HCT116 (cell line): ENCODE data around the gene GAB2. TPM values are rescaled to one million over a fixed set of nuclear protein-coding genes. Genes with fewer than 3 reads are reported as not detected.

Experiments used
- ATAC-seq: fragments of 200-7000 bp; cut with Tn5 transposase; 2 replicates; pipeline ENCODE4 v1.9.1; 2020; ENCODE audit warnings: mild to moderate bottlenecking, moderate library complexity
- BruUV-seq: library from RNA; stranded (reverse); fragments of 400-500 nt; replicated peaks from 2 replicates; lab custom pipeline; 2021; lab: Mats Ljungman, UMichigan
- CTCF ChIA-PET: fragments of 300-600 bp; sonication (Branson Sonifier 250); formaldehyde crosslinking; loops from one replicate; lab custom pipeline; 2021; ENCODE audit warnings: antibody characterized with exemption; lab: Charles Lee
- POLR2A ChIA-PET: fragments of 300-600, 350-600 bp; sonication (Branson Sonifier 250); formaldehyde crosslinking; loops from one replicate; lab custom pipeline; 2021; ENCODE audit warnings: antibody characterized with exemption; lab: Charles Lee
- RAD21 ChIA-PET, 2 experiments: fragments of 300-600 bp; sonication (Branson Sonifier 250); formaldehyde crosslinking; loops; one replicate each; lab custom pipeline; 2023; ENCODE audit warnings: low total read pairs in 2 of 2; ENCODE audit not compliant: uncharacterized antibody in 2 of 2, unreplicated experiment in 2 of 2, low non-redundant PET in 1 of 2; lab: Charles Lee
- DNase-seq: peaks from one replicate; pipeline ENCODE4 v3.0.0-alpha.2; 2010; ENCODE audit warnings: low read depth, low spot score
- H2AFZ ChIP-seq: fragments of 200-600 bp; shearing (Covaris generic), sonication (generic); 2 replicates; pipeline ENCODE4 v1.6.1; 2017; ENCODE audit warnings: low read depth, mixed run types, mixed read lengths, antibody characterized with exemption, low read length; ENCODE audit not compliant: poor library complexity, severe bottlenecking
- H3K27ac ChIP-seq: 2 replicates; pipeline ENCODE4 v1.5.1; 2012; ENCODE audit warnings: low read depth, low read length
- H3K27me3 ChIP-seq: fragments of 200-600 bp; sonication (generic); 2 replicates; pipeline ENCODE4 v1.6.1; 2016; ENCODE audit warnings: mixed run types, low read length, mixed read lengths; ENCODE audit not compliant: insufficient read depth
- H3K36me3 ChIP-seq, 2 experiments: fragments of 200-500 bp in 1 of 2; fragments of 200-600 bp in 1 of 2; sonication (Bioruptor generic) in 1 of 2; sonication (generic) in 1 of 2; 2 replicates each; pipeline versions ENCODE4 v1.5.1 to v1.6.1; 2014 to 2016; ENCODE audit warnings: low read length in 2 of 2, inconsistent platforms in 1 of 2, mixed read lengths in 1 of 2, mixed run types in 1 of 2; ENCODE audit not compliant: insufficient read depth in 2 of 2, control insufficient read depth in 1 of 2
- H3K4me1 ChIP-seq, 2 experiments: fragments of 200-600 bp in 1 of 2; sonication (generic) in 1 of 2; 2 replicates each; pipeline versions ENCODE4 v1.5.1 to v1.6.1; 2012 to 2017; ENCODE audit warnings: low read length in 2 of 2, inconsistent platforms in 1 of 2, mild to moderate bottlenecking in 1 of 2, mixed read lengths in 1 of 2, mixed run types in 1 of 2, moderate library complexity in 1 of 2; ENCODE audit not compliant: insufficient read depth in 2 of 2, control insufficient read depth in 1 of 2
- H3K4me2 ChIP-seq: fragments of 200-600 bp; sonication (generic); 2 replicates; pipeline ENCODE4 v1.6.1; 2017; ENCODE audit warnings: mixed run types, low read length, mixed read lengths
- H3K4me3 ChIP-seq, 2 experiments: fragments of 200-600 bp in 1 of 2; sonication (generic) in 1 of 2; replicated peaks in 1 of 2; 2 replicates each; pipeline ENCODE4 v1.5.1; 2011 to 2016; ENCODE audit warnings: low read length in 2 of 2, control low read depth in 1 of 2, low read depth in 1 of 2, mild to moderate bottlenecking in 1 of 2, mixed read lengths in 1 of 2, mixed run types in 1 of 2
- H3K79me2 ChIP-seq: fragments of 200-600 bp; sonication (generic); 2 replicates; pipeline ENCODE4 v1.6.1; 2017; ENCODE audit warnings: mild to moderate bottlenecking, mixed run types, low read length, moderate library complexity, mixed read lengths; ENCODE audit not compliant: insufficient read depth
- H3K9ac ChIP-seq: fragments of 200-600 bp; sonication (generic); 2 replicates; pipeline ENCODE4 v1.6.1; 2016; ENCODE audit warnings: low read length, mixed read lengths
- H3K9me2 ChIP-seq: fragments of 200-600 bp; sonication (generic), shearing (Covaris generic); 2 replicates; pipeline ENCODE4 v1.6.1; 2017; ENCODE audit warnings: mixed run types, mild to moderate bottlenecking, moderate library complexity; ENCODE audit not compliant: insufficient read depth
- H3K9me3 ChIP-seq, 2 experiments: fragments of 200-500 bp in 1 of 2; fragments of 200-600 bp in 1 of 2; sonication (Bioruptor generic) in 1 of 2; sonication (generic) in 1 of 2; 2 replicates each; pipeline ENCODE4 v1.6.1; 2014 to 2017; ENCODE audit warnings: low read length in 2 of 2, mixed read lengths in 2 of 2, inconsistent platforms in 1 of 2, low read depth in 1 of 2, mild to moderate bottlenecking in 1 of 2, mixed run types in 1 of 2, moderate library complexity in 1 of 2; ENCODE audit not compliant: control insufficient read depth in 1 of 2, insufficient read depth in 1 of 2
- H4K20me1 ChIP-seq: fragments of 200-600 bp; sonication (generic), shearing (Covaris generic); 2 replicates; pipeline ENCODE4 v1.6.1; 2017; ENCODE audit warnings: mixed run types, mild to moderate bottlenecking, moderate library complexity; ENCODE audit not compliant: insufficient read depth
- CBX3 ChIP-seq: IDR thresholded peaks from 2 replicates; pipeline ENCODE4 v1.6.1; 2012; ENCODE audit warnings: low read depth
- CEBPB ChIP-seq: IDR thresholded peaks from 2 replicates; pipeline ENCODE4 v1.6.1; 2012; ENCODE audit warnings: low read depth
- EGR1 ChIP-seq: IDR thresholded peaks from 2 replicates; pipeline ENCODE4 v1.6.1; 2012; ENCODE audit warnings: low read depth
- EZH2 ChIP-seq: fragments of 200-600 bp; sonication (generic); IDR thresholded peaks from 2 replicates; pipeline ENCODE4 v1.6.1; 2017; ENCODE audit warnings: antibody characterized with exemption, mixed run types
- EZH2phosphoT487 ChIP-seq: fragments of 200-600 bp; IDR thresholded peaks from 2 replicates; pipeline ENCODE4 v1.6.1; 2018; ENCODE audit warnings: antibody characterized with exemption, borderline replicate concordance
- FOSL1 ChIP-seq: IDR thresholded peaks from 2 replicates; pipeline ENCODE4 v1.6.1; 2012; ENCODE audit warnings: low read depth
- JUND ChIP-seq: IDR thresholded peaks from 2 replicates; pipeline ENCODE4 v1.6.1; 2012
- POLR2A ChIP-seq: IDR thresholded peaks from 2 replicates; pipeline ENCODE4 v1.7.0; 2011; ENCODE audit warnings: borderline replicate concordance; ENCODE audit not compliant: insufficient read depth, insufficient read length; ENCODE audit errors: extremely low read depth
- POLR2AphosphoS5 ChIP-seq: IDR thresholded peaks from 2 replicates; pipeline ENCODE4 v1.6.1; 2011; ENCODE audit warnings: mild to moderate bottlenecking, low read depth, low read length, moderate library complexity
- RAD21 ChIP-seq: IDR thresholded peaks from 2 replicates; pipeline ENCODE4 v1.6.1; 2012; ENCODE audit warnings: low read depth, mild to moderate bottlenecking
- SIN3A ChIP-seq: IDR thresholded peaks from 2 replicates; pipeline ENCODE4 v1.6.1; 2012; ENCODE audit warnings: low read depth
- SP1 ChIP-seq: IDR thresholded peaks from 2 replicates; pipeline ENCODE4 v1.6.1; 2012; ENCODE audit warnings: low read depth
- TCF7L2 ChIP-seq: IDR thresholded peaks from 2 replicates; pipeline ENCODE4 v1.7.0; 2011; ENCODE audit warnings: borderline replicate concordance, inconsistent platforms; ENCODE audit not compliant: insufficient read depth, insufficient read length; ENCODE audit errors: extremely low read depth
- YY1 ChIP-seq: IDR thresholded peaks from 2 replicates; pipeline ENCODE4 v1.6.1; 2011; ENCODE audit warnings: low read length, low read depth, moderate library complexity, mild to moderate bottlenecking; ENCODE audit not compliant: insufficient replicate concordance; ENCODE audit errors: extremely low read depth
- ZNF274 ChIP-seq: fragments of 200-500 bp; sonication (Bioruptor generic); IDR thresholded peaks from 2 replicates; pipeline ENCODE4 v1.6.1; 2014; ENCODE audit warnings: mild to moderate bottlenecking, low read depth, low read length, inconsistent platforms
- intact Hi-C: fragments of 100-400 bp; cut with micrococcal nuclease; formaldehyde crosslinking; loops from 2 replicates; pipeline ENCODE4 v1.10.0; 2022
- total RNA-seq: library from RNA; stranded (reverse); gene quantifications from one replicate; pipeline ENCODE4 v1.2.1, GENCODE V29; 2021; ENCODE audit not compliant: unreplicated experiment
- TF ChIP-seq, protein P1 (sequence below): IDR thresholded peaks from 2 replicates; pipeline ENCODE4 v1.6.1; 2012; ENCODE audit warnings: low read depth
- TF ChIP-seq, protein P2 (sequence below), 3 experiments: fragments of 200-600 bp in 1 of 3; sonication (generic) in 1 of 3; IDR thresholded peaks in 2 of 3; conservative IDR thresholded peaks in 1 of 3; 2 replicates each; pipeline ENCODE4 v1.5.1; 2012 to 2017; ENCODE audit warnings: low read depth in 2 of 3, low read length in 2 of 3, antibody characterized with exemption in 1 of 3, borderline replicate concordance in 1 of 3, control low read depth in 1 of 3, mild to moderate bottlenecking in 1 of 3, mixed read lengths in 1 of 3, mixed run types in 1 of 3, moderate library complexity in 1 of 3; ENCODE audit not compliant: insufficient read depth in 1 of 3
- TF ChIP-seq, protein P3 (sequence below): IDR thresholded peaks from 2 replicates; pipeline ENCODE4 v1.6.1; 2012
- TF ChIP-seq, protein P4 (sequence below): IDR thresholded peaks from 2 replicates; pipeline ENCODE4 v1.6.1; 2011; ENCODE audit warnings: mild to moderate bottlenecking, low read length, moderate library complexity; ENCODE audit not compliant: insufficient replicate concordance; ENCODE audit errors: extremely low read depth

GAB2 gene
- total RNA-seq, 1 experiment from 2014 or later, result 1.9 TPM

DNA sequence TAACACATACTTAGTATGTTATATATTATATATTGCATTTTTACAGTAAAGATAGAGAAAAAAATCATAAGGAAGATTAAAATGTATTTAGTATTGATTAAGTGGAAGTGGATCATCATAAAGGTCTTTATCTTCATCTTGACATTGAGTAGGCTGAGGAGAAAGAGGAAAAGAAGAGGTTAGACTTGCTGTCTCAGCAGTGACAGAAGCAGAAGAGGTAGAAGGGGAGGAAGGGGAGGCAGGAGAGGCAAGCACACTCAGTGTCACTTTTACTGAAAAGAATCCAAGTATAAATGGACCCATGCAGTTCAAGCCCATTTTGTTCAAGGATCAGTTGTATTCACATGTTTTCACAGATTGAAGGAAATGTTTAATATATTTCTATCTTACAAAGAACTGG is 69.7 kb downstream of the GAB2 start:
- Histone ChIP-seq H3K4me2 (no peak overlapping the region), H3K4me3 (no peak overlapping the region), H3K9ac (no peak overlapping the region), H3K9me3 (no peaks in the 10 kb centered on the region), H2AFZ (no peak overlapping the region), H3K27ac (no peak overlapping the region), H3K79me2 (no peaks in the 10 kb centered on the region), H3K36me3 (no peaks in the 10 kb centered on the region), H3K4me1 (peaks cover 0 to 14% of the 10 kb centered on the region in 2 experiments; a peak in 2 of 4 replicates), H3K27me3 (no peaks in the 10 kb centered on the region), H3K9me2 (no peaks in the 10 kb centered on the region)
- CTCF ChIA-PET, result no interaction called here
- BruUV-seq, result no TSS peak
- RAD21 ChIA-PET, result no interaction called here
- intact Hi-C loops, result no loop called here
- TF ChIP-seq JUND (no peak), RAD21 (no peak), POLR2A (no peak), EGR1 (no peak), CEBPB (no peak), FOSL1 (no peak), EZH2 (no peak), TCF7L2 (no peak), YY1 (no peak), CBX3 (no peak), SIN3A (no peak), EZH2phosphoT487 (no peak), POLR2AphosphoS5 (no peak), ZNF274 (no peak), SP1 (no peak)
- TF ChIP-seq, protein P1, sequence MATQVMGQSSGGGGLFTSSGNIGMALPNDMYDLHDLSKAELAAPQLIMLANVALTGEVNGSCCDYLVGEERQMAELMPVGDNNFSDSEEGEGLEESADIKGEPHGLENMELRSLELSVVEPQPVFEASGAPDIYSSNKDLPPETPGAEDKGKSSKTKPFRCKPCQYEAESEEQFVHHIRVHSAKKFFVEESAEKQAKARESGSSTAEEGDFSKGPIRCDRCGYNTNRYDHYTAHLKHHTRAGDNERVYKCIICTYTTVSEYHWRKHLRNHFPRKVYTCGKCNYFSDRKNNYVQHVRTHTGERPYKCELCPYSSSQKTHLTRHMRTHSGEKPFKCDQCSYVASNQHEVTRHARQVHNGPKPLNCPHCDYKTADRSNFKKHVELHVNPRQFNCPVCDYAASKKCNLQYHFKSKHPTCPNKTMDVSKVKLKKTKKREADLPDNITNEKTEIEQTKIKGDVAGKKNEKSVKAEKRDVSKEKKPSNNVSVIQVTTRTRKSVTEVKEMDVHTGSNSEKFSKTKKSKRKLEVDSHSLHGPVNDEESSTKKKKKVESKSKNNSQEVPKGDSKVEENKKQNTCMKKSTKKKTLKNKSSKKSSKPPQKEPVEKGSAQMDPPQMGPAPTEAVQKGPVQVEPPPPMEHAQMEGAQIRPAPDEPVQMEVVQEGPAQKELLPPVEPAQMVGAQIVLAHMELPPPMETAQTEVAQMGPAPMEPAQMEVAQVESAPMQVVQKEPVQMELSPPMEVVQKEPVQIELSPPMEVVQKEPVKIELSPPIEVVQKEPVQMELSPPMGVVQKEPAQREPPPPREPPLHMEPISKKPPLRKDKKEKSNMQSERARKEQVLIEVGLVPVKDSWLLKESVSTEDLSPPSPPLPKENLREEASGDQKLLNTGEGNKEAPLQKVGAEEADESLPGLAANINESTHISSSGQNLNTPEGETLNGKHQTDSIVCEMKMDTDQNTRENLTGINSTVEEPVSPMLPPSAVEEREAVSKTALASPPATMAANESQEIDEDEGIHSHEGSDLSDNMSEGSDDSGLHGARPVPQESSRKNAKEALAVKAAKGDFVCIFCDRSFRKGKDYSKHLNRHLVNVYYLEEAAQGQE, result no peak
- TF ChIP-seq, protein P2, sequence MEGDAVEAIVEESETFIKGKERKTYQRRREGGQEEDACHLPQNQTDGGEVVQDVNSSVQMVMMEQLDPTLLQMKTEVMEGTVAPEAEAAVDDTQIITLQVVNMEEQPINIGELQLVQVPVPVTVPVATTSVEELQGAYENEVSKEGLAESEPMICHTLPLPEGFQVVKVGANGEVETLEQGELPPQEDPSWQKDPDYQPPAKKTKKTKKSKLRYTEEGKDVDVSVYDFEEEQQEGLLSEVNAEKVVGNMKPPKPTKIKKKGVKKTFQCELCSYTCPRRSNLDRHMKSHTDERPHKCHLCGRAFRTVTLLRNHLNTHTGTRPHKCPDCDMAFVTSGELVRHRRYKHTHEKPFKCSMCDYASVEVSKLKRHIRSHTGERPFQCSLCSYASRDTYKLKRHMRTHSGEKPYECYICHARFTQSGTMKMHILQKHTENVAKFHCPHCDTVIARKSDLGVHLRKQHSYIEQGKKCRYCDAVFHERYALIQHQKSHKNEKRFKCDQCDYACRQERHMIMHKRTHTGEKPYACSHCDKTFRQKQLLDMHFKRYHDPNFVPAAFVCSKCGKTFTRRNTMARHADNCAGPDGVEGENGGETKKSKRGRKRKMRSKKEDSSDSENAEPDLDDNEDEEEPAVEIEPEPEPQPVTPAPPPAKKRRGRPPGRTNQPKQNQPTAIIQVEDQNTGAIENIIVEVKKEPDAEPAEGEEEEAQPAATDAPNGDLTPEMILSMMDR (IDR thresholded peaks at IDR 0.05 in 2 of 3, conservative IDR thresholded peaks at IDR 0.05 in 1 of 3; ENCODE audit: borderline replicate concordance in 1 of 3, insufficient read depth in 1 of 3, low read depth in 2 of 3, low read length in 2 of 3), result no peak
- TF ChIP-seq, protein P3, sequence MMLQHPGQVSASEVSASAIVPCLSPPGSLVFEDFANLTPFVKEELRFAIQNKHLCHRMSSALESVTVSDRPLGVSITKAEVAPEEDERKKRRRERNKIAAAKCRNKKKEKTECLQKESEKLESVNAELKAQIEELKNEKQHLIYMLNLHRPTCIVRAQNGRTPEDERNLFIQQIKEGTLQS, result no peak
- TF ChIP-seq, protein P4, sequence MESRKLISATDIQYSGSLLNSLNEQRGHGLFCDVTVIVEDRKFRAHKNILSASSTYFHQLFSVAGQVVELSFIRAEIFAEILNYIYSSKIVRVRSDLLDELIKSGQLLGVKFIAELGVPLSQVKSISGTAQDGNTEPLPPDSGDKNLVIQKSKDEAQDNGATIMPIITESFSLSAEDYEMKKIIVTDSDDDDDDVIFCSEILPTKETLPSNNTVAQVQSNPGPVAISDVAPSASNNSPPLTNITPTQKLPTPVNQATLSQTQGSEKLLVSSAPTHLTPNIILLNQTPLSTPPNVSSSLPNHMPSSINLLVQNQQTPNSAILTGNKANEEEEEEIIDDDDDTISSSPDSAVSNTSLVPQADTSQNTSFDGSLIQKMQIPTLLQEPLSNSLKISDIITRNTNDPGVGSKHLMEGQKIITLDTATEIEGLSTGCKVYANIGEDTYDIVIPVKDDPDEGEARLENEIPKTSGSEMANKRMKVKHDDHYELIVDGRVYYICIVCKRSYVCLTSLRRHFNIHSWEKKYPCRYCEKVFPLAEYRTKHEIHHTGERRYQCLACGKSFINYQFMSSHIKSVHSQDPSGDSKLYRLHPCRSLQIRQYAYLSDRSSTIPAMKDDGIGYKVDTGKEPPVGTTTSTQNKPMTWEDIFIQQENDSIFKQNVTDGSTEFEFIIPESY, result no peak
- TF ChIP-seq, all 23 proteins: peak for 0
- no peaks in the 10 kb centered on the region for H4K20me1 ChIP-seq
- DNase-seq, result no peak
- POLR2A ChIA-PET, result no interaction called here
- ATAC-seq, result no peak
